Measurements from ENCODE around the gene CNKSR1.
"Not testable (repeated sequence)": the region's sequence is repeated elsewhere in the genome, so short reads cannot be mapped to it uniquely, and the experiment has no call there.

Gene CNKSR1

DNA sequence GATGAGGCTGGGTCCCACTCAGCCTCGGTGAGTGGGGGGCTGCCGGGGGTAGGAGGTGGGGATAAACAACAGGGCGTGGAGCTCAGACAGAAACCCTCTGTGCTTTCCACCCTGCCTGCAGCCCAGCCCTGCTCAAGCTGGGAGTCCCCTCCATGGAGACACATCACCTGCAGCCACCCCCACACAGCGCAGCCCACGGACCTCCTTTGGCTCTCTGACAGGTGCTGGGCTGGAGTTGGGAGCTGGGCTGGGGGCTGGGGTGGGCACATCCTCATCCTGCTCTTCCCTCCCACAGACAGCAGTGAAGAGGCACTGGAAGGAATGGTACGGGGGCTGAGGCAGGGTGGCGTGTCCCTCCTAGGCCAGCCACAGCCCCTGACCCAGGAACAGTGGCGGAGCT, 11.2 kb downstream of the CNKSR1 start:
- no peak for DNase-seq

DNA sequence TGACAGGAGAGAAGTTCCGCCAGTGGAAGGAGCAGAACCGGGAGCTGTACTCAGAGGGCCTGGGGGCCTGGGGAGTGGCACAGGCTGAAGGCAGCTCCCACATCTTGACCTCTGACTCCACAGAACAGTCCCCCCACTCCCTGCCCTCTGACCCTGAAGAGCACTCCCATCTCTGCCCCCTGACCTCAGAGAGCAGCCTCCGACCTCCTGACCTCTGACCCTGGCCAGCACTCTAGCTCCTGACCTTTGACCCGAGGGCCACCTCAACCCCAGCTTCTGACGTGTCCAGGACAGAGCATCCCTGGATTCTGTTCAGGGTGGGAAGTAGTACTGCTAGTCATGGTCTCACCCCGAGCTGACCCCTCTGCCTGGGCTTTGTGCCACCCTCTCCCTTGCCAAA, 12.0 kb downstream of the CNKSR1 start:
- DNase-seq: no peak

DNA sequence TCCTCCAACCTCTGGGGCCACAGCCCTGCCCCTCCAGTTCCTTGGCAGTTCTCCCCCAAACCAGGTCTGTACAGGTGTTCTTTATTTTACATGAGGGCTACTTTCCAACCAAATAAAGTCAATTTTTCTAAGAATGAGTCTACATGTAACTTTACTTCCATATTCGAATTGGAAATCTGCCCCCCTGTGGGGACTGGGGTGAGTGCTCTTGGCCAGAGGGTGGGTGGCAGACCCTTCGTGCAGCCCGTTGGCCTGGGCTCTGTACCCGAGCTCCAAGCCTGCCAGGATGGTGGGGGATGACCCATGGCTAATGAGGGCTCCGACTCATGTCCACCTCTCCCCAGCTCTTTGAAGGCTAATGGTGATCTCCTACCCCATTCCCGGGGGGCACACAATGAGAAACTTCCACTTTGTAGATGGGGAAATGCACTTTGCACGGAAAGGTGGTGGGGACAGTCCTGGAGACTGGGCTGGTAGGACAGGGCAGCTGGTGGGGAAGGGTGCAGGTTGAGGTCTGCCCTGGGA, 12.5 kb downstream of the CNKSR1 start:
- no peak for DNase-seq

DNA sequence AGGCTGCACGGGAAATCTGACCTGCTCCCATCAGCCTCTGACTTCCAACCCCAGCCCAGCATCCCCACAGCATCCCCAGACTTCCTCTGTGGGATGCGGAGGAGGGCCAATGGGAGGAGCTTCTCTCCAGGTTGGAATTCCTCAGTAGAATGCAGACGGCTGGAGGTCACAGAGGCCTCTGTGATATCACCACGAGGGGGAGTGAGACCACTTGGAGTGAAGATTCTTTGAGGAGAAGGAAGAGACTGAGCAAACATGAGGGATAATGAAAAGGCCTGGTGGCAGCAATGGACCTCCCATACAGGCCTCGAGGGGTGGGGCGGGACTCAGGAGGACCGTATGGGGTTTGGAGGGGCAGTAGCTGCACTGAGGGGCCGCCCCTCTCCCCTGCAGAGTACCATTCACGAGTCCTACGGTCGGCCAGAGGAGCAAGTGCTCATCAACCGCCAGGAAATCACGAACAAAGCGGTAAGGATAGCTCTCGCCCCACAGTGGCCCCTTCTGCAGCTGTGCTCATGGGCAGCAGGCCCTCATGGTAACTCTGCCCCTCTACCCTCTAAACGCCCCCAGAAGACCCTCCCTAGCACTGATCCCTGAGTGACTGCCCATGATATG, 13.2 kb downstream of the CNKSR1 start, which contains the start of gene CATSPER4:
Gene CATSPER4, plus strand, starts transcription at position 230 of the 615 bp plus-strand sequence. Its CDS starts 26 bp downstream, at position 256.
- DNase-seq: no peak

DNA sequence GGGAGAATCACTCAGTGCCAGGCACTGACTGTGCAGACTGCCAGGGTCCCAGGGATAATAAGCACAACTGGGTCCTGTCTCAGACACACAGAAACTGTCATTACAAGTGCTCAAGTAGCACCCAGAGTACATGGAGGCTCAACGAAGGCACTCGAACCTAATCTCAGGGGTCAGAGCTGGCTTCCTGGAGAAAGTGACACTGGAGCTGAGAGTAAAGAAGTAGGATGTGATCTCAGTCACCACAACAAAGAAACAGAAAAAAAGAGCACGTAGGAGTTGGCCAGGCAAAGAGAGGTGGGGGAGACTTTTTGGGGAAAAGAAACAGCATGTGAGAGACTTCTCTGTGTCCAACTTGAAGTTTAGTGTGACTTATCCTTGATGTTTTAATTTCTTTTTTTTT, 14.4 kb downstream of the CNKSR1 start:
- no peak for DNase-seq

DNA sequence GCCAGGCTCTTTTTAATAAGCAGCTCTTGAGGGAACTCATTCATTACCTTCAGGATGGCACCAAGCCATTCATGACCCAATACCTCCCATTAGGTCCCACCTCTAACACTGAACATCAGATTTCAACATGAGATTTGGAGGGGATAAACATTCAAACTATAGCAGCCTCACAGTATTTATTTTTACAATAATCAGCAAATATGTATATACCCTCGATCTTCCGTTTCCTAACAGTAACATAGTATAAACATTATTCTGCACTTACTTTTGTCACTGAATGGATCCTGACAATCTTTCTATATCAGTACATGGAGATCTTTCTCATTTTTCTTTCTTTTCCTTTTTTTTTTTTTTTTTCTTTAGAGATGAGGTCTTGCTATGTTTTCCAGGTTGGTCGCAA, 18.5 kb downstream of the CNKSR1 start:
- DNase-seq: no peak

DNA sequence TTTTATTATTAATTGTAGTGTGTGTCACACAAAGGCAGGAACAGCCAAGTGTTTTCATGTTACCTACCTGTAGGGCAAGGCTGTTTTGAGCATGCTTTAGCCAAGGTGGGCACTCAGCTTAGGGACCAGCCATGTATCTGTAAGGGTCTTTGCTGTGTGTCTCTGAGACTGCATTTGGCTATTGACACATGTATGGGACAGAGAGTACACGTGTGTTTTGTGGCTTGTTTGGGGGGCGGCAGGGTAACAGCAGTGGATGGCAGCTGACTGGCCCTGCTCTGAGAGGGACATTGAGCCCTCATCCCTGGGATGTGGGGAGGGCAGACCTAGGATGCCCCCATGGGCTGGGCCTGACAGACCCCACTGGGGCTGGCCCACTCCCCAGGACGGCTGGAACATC, 20.0 kb downstream of the CNKSR1 start:
- DNase-seq: no peak

DNA sequence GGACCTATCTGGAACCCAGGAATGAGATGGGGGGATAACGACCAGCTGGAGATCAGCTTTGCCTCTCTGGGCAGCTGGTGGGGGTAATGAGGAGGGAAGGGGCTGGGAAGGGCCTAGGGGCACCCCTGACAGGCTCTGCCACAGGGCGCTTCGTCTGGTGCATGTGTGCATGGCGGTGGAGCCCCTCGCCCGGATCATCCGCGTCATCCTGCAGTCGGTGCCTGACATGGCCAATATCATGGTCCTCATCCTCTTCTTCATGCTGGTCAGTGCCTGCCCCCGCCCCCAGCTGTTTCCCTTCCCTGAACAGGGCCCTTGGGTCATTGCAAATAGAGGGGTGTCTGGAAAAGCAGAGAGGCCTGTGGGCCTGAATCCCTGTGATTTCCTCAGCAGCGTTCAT, 20.5 kb downstream of the CNKSR1 start:
- DNase-seq: no peak

DNA sequence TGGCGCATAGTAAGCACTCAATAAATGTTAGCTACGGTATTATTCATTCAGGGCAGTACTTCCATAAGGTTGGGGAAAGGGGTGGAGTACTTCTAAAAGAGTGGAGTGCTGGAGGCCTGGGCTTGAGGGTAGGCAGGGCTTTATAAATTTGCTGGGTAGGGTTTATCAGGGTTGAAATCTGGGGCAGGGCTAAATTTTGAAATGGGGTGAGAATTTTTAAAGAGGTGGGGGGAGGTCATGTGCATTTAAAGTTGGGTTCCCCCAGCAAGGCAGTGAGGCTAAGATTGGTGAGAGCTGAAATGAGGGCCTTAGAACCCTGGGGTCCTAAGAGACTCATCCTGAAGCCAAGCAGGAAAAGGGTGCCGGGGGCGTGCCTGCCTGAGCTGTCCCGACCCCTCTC, 23.1 kb downstream of the CNKSR1 start:
- DNase-seq: no peak

DNA sequence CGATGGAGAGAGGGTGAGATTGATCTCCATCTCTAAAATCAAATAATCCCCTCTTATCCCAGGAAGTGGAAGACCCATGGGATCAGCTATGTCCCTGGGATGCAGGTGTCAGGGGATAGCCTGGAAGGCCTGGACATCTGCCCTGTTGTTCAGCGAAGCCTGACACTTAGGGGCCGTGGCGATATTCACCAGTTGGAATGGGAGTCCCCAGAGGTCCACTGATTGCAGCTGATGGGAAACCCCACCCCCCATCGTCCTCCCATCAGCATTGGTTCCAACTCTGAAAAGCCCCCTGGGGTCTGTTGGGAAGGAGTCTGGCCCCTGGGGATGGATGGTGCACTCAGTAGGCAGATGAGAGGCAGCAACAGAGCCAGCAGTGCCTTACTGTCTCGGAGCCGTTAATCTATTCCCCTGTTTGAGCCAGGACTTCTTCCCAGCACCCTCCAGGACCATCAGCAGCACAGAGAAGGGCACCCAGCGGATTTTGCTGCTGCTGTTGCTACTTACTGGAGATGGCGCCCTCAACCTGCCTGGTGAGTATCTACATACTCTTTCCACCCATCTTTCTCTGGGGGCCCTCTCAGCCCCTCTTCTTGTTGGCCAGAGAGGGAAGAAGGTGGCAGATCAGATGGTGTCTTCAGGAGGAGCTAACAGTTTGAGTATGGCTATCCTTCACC, 26.5 kb downstream of the CNKSR1 start:
- DNase-seq: no peak

DNA sequence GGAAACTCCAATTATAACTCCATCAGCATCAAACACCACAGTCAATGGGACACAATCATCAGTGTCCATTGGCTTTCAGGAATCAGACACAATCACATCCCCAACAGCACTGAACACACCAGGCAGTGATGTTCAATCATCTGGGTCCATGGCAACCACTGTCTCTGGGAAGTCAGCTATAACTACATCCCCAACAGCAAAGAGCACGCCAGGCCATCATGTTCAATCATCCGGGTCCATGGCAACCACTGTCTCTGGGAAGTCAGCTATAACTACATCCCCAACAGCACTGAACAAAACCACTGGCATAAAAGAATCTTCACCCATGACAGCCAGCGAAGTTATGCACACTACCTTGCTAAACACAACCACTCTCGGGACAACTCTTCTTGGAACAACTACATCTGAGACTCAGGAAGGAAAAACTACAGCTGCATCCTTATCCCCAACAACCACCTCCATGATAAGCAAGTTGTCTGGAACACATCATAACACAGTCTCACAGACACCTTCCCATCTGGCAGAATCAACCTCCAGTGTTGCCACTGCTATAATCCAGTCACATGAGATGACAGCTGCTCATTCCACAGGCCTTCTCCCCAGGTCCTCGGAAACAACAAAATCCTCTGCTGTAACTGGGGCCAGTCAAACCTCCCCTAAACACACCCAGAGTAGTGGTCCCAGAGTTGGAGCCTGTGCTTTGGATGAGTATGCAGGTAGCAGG, 33.0 kb downstream of the CNKSR1 start:
- no peak for DNase-seq

DNA sequence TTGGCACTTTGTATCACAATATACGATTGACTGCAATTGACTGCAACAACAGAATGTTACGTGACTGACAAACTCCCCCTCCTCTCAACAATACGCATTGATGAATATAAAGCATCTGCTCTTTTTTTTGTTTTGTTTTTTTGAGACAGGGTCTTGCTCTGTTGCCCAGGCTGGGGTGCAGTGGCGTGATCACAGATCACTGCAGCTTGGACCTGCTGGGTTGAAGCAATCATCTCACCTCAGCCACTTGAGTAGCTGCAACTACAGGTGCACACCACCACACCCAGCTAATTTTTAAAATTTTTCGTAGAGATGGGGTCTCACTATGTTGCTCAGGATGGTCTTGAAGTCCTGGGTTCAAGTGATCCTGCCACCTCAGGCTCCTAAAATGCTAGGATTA, 35.4 kb downstream of the CNKSR1 start:
- no peak for DNase-seq

DNA sequence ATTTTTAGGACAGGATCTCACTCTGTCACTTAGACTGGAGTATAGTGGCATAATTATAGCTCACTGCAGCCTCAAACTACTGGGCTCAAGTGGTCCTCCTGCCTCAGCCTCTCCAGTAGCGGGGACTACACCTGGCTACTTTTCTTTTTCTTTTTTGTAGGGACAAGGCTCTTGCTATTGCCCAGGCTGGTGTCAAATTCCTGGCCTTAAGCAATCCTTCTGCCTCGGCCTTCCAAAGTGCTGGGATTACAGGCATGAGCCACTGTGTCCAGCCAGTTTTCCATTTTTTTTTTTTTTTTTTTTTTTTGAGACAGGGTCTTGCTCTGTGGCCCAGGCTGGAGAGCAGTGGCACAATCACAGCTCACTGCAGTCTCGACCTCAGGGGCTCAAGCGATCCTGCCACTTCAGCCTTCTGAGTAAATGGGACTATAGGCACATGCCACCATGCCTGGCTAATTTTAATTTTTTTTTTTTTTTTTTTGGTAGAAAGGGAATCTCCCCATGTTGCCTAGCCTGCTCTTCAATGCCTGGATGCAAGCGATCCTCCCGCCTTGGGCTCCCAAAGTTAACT, 36.1 kb downstream of the CNKSR1 start:
- no peak for DNase-seq

DNA sequence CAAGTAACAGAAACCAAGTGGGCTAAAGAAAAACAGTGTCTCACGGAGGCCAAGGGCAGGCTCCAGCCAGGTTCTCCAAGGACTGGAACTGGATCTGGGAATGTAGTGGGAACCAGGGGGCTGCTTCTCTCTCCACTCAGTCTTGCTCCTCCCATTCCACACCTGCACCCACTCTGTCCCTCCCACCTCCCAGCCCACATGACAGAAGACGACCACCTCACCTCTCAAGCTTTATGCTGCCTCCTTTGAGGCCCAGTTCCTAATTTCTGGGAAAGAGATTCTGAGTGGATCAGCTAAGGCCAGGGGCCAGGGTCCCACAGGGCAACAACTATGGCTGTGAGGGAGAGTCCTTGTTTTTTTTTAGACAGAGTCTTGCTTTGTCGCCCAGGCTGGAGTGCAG, 38.0 kb downstream of the CNKSR1 start:
- no peak for DNase-seq

DNA sequence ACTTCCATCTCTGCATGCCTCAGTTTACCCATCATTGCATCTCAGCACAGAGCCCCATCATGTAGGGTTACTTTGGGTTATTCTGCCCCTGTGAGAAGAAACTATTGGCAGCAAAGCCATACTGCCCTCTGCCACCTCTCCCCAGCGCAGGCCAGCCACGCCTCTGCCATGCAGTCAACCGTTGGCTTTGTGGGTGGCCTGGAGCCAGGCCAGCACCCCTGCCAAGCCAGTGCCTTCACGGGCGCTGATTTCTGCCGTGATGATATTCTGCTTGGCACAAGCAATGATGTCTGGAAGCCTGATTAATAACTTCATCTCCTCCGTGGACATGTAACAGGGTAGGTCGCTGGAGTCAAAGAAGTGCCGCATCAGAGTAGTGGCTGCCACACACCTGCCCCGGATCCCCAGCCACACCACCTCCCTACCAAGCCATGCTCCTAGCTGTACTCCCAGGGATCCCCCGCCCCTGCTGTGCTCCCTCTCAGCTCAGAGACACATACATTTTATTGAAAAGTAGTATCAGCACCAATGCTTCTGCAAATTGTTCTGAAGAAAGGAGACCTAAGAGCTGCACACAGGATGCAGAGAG, 41.7 kb downstream of the CNKSR1 start:
- no peak for DNase-seq

DNA sequence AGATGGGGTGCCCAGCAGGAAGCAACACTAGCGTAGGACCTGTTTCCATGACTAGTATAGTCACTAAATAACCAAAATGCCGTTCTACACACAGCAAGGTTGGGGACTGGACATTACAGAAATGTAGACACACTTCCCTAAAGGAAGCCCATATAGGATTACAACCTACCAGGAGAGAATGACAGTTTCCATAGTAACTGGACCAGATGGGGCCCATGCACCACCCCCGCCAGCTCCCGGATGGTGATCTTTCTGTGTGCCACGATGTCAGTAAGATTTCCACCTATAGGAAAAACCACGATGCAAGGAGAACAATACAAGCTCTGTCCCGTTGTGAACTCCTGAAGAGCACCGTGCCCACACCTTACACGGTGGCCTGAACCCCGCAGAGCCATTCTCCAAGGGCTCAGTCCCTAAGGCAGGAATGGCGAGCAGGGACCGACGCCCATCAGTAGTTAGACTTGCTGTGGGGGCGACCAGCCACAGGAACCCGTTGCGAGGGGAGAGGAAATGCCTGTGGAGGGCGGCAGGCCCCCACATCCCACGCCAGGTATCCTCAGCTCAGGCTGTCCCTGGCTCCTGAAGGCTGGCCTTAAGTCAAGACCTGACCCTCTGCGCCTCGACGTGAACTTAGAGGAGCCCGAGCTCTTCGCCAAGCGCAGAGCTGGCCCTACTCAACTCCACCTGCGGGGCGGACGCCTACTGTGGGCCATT, 43.1 kb downstream of the CNKSR1 start:
- DNase-seq: no peak

DNA sequence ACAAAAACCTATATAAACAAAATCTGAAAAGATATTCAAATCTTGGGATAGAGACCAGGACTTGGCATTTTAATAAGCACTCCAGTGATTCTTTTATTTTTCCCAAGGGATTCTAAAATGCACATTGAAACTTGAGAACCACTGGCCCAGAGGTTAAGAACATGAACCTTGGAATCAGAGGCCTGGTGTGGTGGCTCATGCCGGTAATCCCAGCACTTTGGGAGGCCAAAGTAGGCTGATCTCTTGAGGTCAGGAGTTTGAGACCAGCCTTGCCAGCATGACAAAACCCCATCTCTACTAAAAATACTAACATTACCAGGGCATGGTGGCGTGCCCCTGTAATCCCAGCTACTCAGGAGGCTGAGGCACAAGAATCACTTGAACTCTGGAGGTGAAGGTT, 43.8 kb downstream of the CNKSR1 start:
- no peak for DNase-seq

DNA sequence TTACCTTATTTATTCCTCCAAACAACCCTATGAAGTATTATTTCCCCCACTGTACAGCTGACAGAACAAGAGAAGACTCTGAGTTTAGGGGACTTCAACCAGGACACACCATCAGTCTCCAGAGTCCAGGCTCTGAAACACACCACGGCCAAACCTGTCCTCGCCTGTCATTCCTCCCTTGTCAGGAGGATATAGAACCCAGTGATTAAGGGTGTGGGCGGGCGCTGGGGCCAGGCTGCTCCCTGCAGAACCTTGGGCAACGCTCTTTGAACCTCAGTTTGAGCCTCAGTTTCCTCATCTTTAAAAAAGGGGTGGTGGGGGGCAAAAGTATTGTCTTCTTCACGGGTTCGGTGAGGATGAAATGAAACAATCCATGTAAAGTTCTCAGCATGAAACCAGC, 47.3 kb downstream of the CNKSR1 start:
- DNase-seq: no peak

DNA sequence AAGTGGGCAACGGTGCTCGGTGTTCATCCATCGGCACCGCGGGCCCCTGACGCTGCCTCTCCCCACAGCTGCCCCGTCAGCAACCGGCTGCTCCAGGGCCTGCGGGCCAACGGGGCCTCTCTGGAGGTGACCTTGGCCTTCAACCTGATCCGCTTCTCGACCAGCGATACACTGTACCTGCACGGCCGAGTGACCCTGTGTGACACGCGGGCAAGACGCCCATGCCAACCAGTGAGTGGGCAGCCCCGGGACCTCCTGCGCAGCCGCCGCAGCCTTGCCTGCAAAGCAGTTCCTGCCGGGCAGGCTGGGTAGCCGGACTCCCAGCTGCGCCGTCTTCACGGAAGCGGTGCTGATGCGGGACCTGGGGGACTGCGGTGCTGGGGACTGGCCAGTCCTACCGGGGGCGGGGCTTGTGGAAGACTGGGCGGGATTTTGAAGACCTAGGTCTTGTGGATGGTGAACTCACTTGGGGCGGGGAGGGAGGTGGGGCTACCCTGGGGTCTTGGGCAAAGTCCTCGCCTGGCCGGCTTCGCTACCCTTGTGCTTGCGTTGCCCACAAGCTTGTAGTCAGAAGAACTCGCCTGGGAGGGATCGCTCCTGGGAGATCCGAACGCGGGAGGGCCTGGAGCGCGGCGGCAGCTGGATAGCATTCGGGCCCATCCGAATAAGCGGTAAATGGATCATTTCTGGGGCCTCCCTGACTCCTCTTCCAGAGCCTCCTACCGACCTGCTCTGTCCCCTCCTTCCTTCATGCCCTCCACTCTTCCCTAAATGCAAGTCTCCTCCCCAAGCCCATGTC, 47.9 kb downstream of the CNKSR1 start:
- no peak for DNase-seq

DNA sequence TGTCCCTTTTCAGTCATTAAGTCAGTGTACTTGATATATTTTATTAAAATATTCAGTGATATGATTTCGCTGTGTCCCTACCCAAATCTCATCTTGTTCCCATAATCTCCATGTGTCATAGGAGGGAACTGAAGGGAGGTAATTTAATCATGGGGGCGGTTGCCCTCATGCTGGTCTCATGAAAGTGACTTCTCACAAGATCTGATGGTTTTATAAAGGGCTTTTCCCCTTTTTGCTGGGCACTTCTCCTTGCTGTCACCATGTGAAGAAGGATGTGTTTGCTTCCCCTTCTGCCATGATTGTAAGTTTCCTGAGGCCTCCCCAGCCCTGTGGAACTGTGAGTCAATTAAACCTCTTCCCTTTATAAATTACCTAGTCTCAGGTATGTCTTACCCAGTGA, 53.4 kb downstream of the CNKSR1 start:
- DNase-seq: not testable (repeated sequence)

DNA sequence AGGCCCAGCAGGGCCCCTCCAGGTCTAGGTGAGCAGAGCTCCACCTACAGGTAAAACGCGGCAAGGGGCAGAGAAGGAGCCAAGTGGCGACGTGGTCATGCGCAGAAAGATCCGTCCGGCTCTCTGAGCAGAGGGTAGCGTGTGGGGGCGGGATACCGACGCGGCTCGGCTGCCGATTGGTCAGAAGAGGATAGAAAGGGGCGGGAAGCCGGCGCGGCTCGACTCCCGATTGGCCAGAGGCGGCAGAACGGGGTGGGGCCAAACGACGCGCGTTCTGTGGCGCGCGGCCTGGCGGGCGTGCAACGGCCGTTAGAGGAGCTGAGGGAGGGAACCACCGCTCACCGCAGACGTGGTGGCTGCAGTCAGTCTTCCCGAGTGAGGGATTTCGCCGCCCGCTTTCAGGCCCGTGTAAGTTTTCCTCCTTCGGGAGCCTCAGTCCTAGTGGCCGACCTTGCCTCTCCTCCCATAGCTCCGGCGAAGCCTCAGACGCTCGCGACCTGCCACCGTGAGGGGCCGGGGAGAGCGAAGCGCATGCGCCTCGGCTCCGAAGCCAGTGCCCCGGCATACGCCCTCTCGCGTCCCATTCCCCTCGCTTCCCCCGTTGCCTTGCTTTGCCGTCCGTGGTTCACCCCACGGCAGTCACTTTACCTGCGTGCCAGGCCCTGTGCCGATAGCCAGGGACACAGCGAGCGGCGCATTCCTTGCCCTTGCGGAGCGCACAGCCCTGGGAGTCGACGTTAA, 56.8 kb downstream of the CNKSR1 start, which contains the start of gene CEP85:
Gene CEP85, plus strand, starts transcription at position 298 of the 741 bp plus-strand sequence. CDS start 5,584 bp downstream, outside the sequence.
- peak; percentile 97 for DNase-seq

Data from HCEC 1CT (cell line).